ENCODE results near the gene FITM1.
A peak's percentile ranks its signal among the peaks of the same experiment; 100 is the strongest.

FITM1 gene

GRCh38 chr14:24130717-24131548 lies 474 bp downstream of the FITM1 start:
- TF ChIP-seq ZFX (IDR thresholded peaks at IDR 0.05; ENCODE audit: borderline replicate concordance) (no peak), CTCF (IDR thresholded peaks at IDR 0.05) (no peak)
- H3K27ac ChIP-seq: no peak overlapping the region

- no peak overlapping the region for H3K27ac ChIP-seq
- no peak for TF ChIP-seq ZFX (IDR thresholded peaks at IDR 0.05; ENCODE audit: borderline replicate concordance)
These were observed 1.1 kb downstream of the FITM1 start for GRCh38 chr14:24131549-24131966.

GRCh38 chr14:24132061-24132685 lies 1.7 kb downstream of the FITM1 start:
- peak overlapping the region; percentile 25 for H3K27ac ChIP-seq
- TF ChIP-seq CTCF (IDR thresholded peaks at IDR 0.05) (no peak), ZFX (IDR thresholded peaks at IDR 0.05; ENCODE audit: borderline replicate concordance) (no peak)

GRCh38 chr14:24132976-24133375 lies 2.5 kb downstream of the FITM1 start:
- TF ChIP-seq CTCF (IDR thresholded peaks at IDR 0.05): no peak
- TF ChIP-seq ZFX (IDR thresholded peaks at IDR 0.05; ENCODE audit: borderline replicate concordance): no peak
- no peak overlapping the region for H3K27ac ChIP-seq

- H3K27ac ChIP-seq: no peak overlapping the region
- TF ChIP-seq ZFX (IDR thresholded peaks at IDR 0.05; ENCODE audit: borderline replicate concordance): no peak
- no peak for TF ChIP-seq CTCF (IDR thresholded peaks at IDR 0.05)
These were observed 3.3 kb downstream of the FITM1 start for GRCh38 chr14:24133735-24134134.

- TF ChIP-seq ZFX (IDR thresholded peaks at IDR 0.05; ENCODE audit: borderline replicate concordance) (no peak), CTCF (IDR thresholded peaks at IDR 0.05) (no peak)
- peak overlapping the region; percentile 94 for H3K27ac ChIP-seq
These were observed 5.0 kb downstream of the FITM1 start for GRCh38 chr14:24135584-24135833.

- H3K27ac ChIP-seq: peak within 1 kb of the TSS; percentile 94
These were observed 5.6 kb downstream of the FITM1 start, which contains the start of gene PSME1 for GRCh38 chr14:24135834-24136683. TSS of gene PSME1 (plus strand) at chr14:24136194. CDS start at chr14:24136263, 69 bp downstream.

More at GRCh38 chr14:24135834-24136683, 5.6 kb downstream of the FITM1 start, which contains the start of gene PSME1:
- TF ChIP-seq ZFX (IDR thresholded peaks at IDR 0.05; ENCODE audit: borderline replicate concordance) (no peak), CTCF (IDR thresholded peaks at IDR 0.05) (no peak)

Measured in 22Rv1 (cell line).